ENCODE measurements around the gene SHOX.
"Not testable (repeated sequence)": the region's sequence is repeated elsewhere in the genome, so short reads cannot be mapped to it uniquely, and the experiment has no call there.

SHOX gene

DNA sequence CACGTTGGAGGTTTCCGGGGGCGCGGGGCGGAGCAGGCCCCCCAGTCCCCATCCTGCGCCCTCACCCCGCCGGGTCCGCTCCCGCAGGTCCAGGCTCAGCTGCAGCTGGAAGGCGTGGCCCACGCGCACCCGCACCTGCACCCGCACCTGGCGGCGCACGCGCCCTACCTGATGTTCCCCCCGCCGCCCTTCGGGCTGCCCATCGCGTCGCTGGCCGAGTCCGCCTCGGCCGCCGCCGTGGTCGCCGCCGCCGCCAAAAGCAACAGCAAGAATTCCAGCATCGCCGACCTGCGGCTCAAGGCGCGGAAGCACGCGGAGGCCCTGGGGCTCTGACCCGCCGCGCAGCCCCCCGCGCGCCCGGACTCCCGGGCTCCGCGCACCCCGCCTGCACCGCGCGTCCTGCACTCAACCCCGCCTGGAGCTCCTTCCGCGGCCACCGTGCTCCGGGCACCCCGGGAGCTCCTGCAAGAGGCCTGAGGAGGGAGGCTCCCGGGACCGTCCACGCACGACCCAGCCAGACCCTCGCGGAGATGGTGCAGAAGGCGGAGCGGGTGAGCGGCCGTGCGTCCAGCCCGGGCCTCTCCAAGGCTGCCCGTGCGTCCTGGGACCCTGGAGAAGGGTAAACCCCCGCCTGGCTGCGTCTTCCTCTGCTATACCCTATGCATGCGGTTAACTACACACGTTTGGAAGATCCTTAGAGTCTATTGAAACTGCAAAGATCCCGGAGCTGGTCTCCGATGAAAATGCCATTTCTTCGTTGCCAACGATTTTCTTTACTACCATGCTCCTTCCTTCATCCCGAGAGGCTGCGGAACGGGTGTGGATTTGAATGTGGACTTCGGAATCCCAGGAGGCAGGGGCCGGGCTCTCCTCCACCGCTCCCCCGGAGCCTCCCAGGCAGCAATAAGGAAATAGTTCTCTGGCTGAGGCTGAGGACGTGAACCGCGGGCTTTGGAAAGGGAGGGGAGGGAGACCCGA is 14.0 kb downstream of the SHOX start:
- H3K27me3 ChIP-seq (ENCODE audit: control insufficient read depth in 5 of 5, insufficient read depth in 4 of 5, low read length in 5 of 5) = peaks cover 14 to 45% (median 25%) of the 10 kb centered on the region in 5 donors
- H3K4me3 ChIP-seq (ENCODE audit: low read depth in 1 of 5, low read length in 5 of 5) = peak overlapping the region in 1 of 5 donors; percentile 11
- no peak overlapping the region for H3K27ac ChIP-seq (ENCODE audit: low read depth, low read length)
- no peaks in the 10 kb centered on the region for H3K36me3 ChIP-seq (ENCODE audit: control insufficient read depth in 5 of 5, insufficient read depth in 5 of 5, low read length in 5 of 5)
- peaks cover 0 to 5% (median 0%) of the 10 kb centered on the region in 5 donors for H3K4me1 ChIP-seq (ENCODE audit: control insufficient read depth in 5 of 5, insufficient read depth in 5 of 5, low read length in 5 of 5)
- peaks cover 0 to 2% (median 0%) of the 10 kb centered on the region in 5 donors for H3K9me3 ChIP-seq (ENCODE audit: control insufficient read depth in 5 of 5, low read length in 5 of 5)
- no peak overlapping the region for H3K9ac ChIP-seq (ENCODE audit: low read length in 5 of 5)

DNA sequence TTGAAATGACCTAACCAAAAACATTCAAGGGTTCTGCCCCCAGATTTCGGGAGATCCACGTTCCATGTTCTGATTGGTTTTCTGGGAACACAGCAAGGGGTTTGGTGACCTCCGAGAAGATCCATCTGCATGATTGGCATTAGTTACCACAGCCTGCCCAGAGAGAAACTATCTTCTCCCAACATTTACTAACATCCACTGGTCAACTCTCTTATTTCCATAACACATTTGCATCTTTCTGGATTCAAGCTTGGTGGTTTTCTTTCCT is 15.6 kb downstream of the SHOX start:
- Histone ChIP-seq H3K27ac (ENCODE audit: low read depth, low read length) (no peak overlapping the region), H3K9me3 (ENCODE audit: control insufficient read depth in 5 of 5, low read length in 5 of 5) (peaks cover 0 to 3% (median 0%) of the 10 kb centered on the region in 5 donors), H3K9ac (ENCODE audit: low read length in 5 of 5) (no peak overlapping the region), H3K4me1 (ENCODE audit: control insufficient read depth in 5 of 5, insufficient read depth in 5 of 5, low read length in 5 of 5) (peaks cover 0 to 5% (median 0%) of the 10 kb centered on the region in 5 donors), H3K27me3 (ENCODE audit: control insufficient read depth in 5 of 5, insufficient read depth in 4 of 5, low read length in 5 of 5) (peaks cover 13 to 36% (median 20%) of the 10 kb centered on the region in 5 donors), H3K36me3 (ENCODE audit: control insufficient read depth in 5 of 5, insufficient read depth in 5 of 5, low read length in 5 of 5) (no peaks in the 10 kb centered on the region), H3K4me3 (ENCODE audit: low read depth in 1 of 5, low read length in 5 of 5) (no peak overlapping the region)

DNA sequence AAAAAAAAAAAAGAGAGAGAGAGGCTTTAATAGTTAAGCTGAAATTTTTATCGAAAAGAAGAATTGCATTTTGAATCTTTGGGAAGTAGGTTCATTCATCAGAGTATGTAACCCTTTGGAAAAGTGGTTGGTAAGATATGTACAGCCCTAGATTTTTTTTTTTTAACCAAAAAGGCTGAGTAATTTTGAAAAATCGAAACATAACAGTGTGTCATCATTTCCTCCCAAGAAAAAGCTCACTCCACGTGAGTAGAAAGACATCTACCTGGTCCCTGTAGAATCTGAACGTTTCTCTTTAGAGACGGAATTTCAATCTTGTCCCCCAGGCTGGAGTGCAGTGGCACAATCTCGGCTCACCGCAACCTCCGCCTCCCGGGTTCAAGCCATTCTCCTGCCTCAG is 16.2 kb downstream of the SHOX start:
- peaks cover 0 to 3% (median 0%) of the 10 kb centered on the region in 5 donors for H3K9me3 ChIP-seq (ENCODE audit: control insufficient read depth in 5 of 5, low read length in 5 of 5)
- H3K27me3 ChIP-seq (ENCODE audit: control insufficient read depth in 5 of 5, insufficient read depth in 4 of 5, low read length in 5 of 5) = peaks cover 11 to 31% (median 15%) of the 10 kb centered on the region in 5 donors
- no peak overlapping the region for H3K27ac ChIP-seq (ENCODE audit: low read depth, low read length)
- peaks cover 0 to 5% (median 0%) of the 10 kb centered on the region in 5 donors for H3K4me1 ChIP-seq (ENCODE audit: control insufficient read depth in 5 of 5, insufficient read depth in 5 of 5, low read length in 5 of 5)
- no peak overlapping the region for H3K9ac ChIP-seq (ENCODE audit: low read length in 5 of 5)
- no peak overlapping the region for H3K4me3 ChIP-seq (ENCODE audit: low read depth in 1 of 5, low read length in 5 of 5)
- H3K36me3 ChIP-seq (ENCODE audit: control insufficient read depth in 5 of 5, insufficient read depth in 5 of 5, low read length in 5 of 5) = no peaks in the 10 kb centered on the region

DNA sequence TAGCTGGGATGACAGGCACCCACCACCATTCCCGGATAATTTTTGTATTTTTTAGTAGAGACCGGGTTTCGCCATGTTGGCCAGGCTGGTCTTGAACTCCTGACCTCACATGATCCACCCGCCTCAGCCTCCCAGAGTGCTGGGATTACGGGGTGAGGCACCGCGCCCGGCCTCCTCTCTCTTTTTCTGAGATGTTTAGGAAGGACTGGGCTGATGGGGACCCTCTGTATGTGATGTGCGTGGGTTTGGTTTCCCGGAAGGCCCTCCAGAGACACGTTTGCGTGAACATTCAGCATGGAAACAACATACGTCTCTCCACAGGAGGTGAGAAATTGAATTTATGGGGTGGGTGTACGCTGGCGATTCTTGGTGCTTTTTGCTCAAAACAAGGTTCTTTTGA is 18.6 kb downstream of the SHOX start:
- Histone ChIP-seq H3K27ac (ENCODE audit: low read depth, low read length) (no peak overlapping the region), H3K36me3 (ENCODE audit: control insufficient read depth in 5 of 5, insufficient read depth in 5 of 5, low read length in 5 of 5) (no peaks in the 10 kb centered on the region), H3K4me3 (ENCODE audit: low read depth in 1 of 5, low read length in 5 of 5) (no peak overlapping the region), H3K9ac (ENCODE audit: low read length in 5 of 5) (no peak overlapping the region), H3K27me3 (ENCODE audit: control insufficient read depth in 5 of 5, insufficient read depth in 4 of 5, low read length in 5 of 5) (peaks cover 6 to 17% (median 13%) of the 10 kb centered on the region in 5 donors), H3K4me1 (ENCODE audit: control insufficient read depth in 5 of 5, insufficient read depth in 5 of 5, low read length in 5 of 5) (peaks cover 0 to 7% (median 5%) of the 10 kb centered on the region in 5 donors), H3K9me3 (ENCODE audit: control insufficient read depth in 5 of 5, low read length in 5 of 5) (peaks cover 0 to 3% (median 0%) of the 10 kb centered on the region in 5 donors)

DNA sequence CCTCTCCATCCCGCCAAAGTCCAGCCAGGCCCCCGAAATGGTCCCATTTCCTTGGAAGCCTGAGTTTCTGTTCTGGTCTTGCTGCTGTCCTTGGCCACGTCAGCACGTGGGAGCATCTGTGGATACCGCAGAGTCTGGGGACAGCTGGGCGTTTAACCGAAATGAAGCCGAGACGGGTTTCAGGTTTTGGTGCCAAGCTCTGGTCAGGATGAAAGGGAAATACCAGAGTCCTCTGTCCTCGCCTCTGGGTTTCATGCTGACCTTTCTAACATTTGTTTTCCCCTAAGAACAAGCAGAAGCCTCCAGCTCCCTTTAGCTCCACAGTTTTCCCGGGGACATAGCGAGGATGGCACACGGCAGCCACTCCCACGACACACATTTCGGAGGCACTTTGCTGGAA is 19.7 kb downstream of the SHOX start:
- H3K27me3 ChIP-seq (ENCODE audit: control insufficient read depth in 5 of 5, insufficient read depth in 4 of 5, low read length in 5 of 5) = peaks cover 3 to 10% (median 8%) of the 10 kb centered on the region in 5 donors
- H3K36me3 ChIP-seq (ENCODE audit: control insufficient read depth in 5 of 5, insufficient read depth in 5 of 5, low read length in 5 of 5) = no peaks in the 10 kb centered on the region
- peaks cover 0 to 3% (median 0%) of the 10 kb centered on the region in 5 donors for H3K9me3 ChIP-seq (ENCODE audit: control insufficient read depth in 5 of 5, low read length in 5 of 5)
- no peak overlapping the region for H3K4me3 ChIP-seq (ENCODE audit: low read depth in 1 of 5, low read length in 5 of 5)
- peaks cover 0 to 5% (median 2%) of the 10 kb centered on the region in 5 donors for H3K4me1 ChIP-seq (ENCODE audit: control insufficient read depth in 5 of 5, insufficient read depth in 5 of 5, low read length in 5 of 5)
- no peak overlapping the region for H3K9ac ChIP-seq (ENCODE audit: low read length in 5 of 5)
- no peak overlapping the region for H3K27ac ChIP-seq (ENCODE audit: low read depth, low read length)

DNA sequence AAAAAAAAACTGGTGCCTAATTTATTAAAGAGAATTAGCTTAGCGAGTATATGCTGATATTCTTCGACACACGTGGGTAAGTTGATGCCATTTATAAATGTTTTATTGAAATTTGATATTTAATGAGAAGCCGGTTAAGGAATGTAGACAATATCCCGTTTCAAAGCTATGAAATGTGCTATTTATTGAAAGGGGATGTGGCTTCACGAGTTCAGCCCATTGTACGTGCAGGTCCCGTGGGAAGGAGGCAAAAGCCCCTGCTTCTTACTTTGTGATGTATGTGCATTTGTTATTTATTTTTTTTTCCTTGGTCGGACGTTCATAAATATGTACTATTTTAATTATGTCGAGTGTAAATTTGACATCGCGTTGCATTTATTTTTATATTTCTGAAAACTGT is 20.2 kb downstream of the SHOX start:
- Histone ChIP-seq H3K27me3 (ENCODE audit: control insufficient read depth in 5 of 5, insufficient read depth in 4 of 5, low read length in 5 of 5) (peaks cover 3 to 8% (median 6%) of the 10 kb centered on the region in 5 donors), H3K27ac (ENCODE audit: low read depth, low read length) (no peak overlapping the region), H3K9me3 (ENCODE audit: control insufficient read depth in 5 of 5, low read length in 5 of 5) (peaks cover 0 to 3% (median 0%) of the 10 kb centered on the region in 5 donors), H3K4me3 (ENCODE audit: low read depth in 1 of 5, low read length in 5 of 5) (no peak overlapping the region), H3K4me1 (ENCODE audit: control insufficient read depth in 5 of 5, insufficient read depth in 5 of 5, low read length in 5 of 5) (peaks cover 0 to 5% (median 2%) of the 10 kb centered on the region in 5 donors), H3K36me3 (ENCODE audit: control insufficient read depth in 5 of 5, insufficient read depth in 5 of 5, low read length in 5 of 5) (no peaks in the 10 kb centered on the region), H3K9ac (ENCODE audit: low read length in 5 of 5) (no peak overlapping the region)

DNA sequence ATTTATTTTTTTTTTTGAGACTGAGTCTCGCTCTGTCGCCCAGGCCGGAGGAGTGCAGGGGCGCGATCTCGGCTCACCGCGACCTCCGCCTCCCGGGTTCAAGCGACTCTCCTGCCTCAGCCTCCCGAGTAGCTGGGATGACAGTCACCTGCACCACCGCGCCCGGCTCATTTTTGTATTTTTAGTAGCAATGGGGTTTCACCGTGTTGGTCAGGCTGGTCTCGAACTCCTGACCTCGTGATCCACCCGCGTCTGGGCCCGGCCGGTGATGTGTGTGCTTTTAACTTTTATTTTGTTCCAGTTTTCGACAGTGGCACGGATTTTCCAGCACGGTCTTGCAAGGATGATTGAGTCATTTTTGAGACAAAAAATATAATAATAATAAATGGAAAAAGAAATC is 21.3 kb downstream of the SHOX start:
- not testable (repeated sequence) for H3K27me3 ChIP-seq (ENCODE audit: control insufficient read depth in 5 of 5, insufficient read depth in 4 of 5, low read length in 5 of 5)

DNA sequence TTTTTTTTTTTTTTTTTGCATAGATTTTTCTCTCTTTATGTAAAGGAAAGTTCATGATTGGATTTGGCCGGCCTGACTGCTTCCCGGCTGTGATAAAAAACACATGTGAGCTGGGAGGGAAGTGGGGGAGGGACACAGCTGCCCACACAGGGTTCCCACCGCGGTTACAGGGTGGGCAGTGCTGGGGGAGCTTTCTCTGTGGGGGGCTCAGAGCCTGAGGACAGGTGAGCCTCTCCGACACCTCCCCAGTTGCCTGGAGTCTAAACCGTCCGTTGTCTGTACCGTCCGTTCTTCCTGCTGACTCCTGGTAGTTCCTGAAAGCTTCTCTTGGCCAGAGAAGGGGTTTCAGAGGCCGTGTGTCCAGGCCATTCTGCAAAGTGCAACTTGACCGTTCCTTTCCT is 21.8 kb downstream of the SHOX start:
- Histone ChIP-seq H3K4me1 (ENCODE audit: control insufficient read depth in 5 of 5, insufficient read depth in 5 of 5, low read length in 5 of 5) (peaks cover 0 to 5% (median 2%) of the 10 kb centered on the region in 5 donors), H3K27me3 (ENCODE audit: control insufficient read depth in 5 of 5, insufficient read depth in 4 of 5, low read length in 5 of 5) (peaks cover 3 to 8% (median 6%) of the 10 kb centered on the region in 5 donors), H3K4me3 (ENCODE audit: low read depth in 1 of 5, low read length in 5 of 5) (peak overlapping the region in 2 of 5 donors; percentile 4 to 32), H3K36me3 (ENCODE audit: control insufficient read depth in 5 of 5, insufficient read depth in 5 of 5, low read length in 5 of 5) (no peaks in the 10 kb centered on the region), H3K9ac (ENCODE audit: low read length in 5 of 5) (no peak overlapping the region), H3K27ac (ENCODE audit: low read depth, low read length) (no peak overlapping the region), H3K9me3 (ENCODE audit: control insufficient read depth in 5 of 5, low read length in 5 of 5) (peaks cover 0 to 3% (median 0%) of the 10 kb centered on the region in 5 donors)

More for the DNA sequence above, 21.3 kb downstream of the SHOX start:
- not testable (repeated sequence) for H3K9me3 ChIP-seq (ENCODE audit: control insufficient read depth in 5 of 5, low read length in 5 of 5); H3K9ac ChIP-seq (ENCODE audit: low read length in 5 of 5); H3K36me3 ChIP-seq (ENCODE audit: control insufficient read depth in 5 of 5, insufficient read depth in 5 of 5, low read length in 5 of 5); H3K4me3 ChIP-seq (ENCODE audit: low read depth in 1 of 5, low read length in 5 of 5); H3K4me1 ChIP-seq (ENCODE audit: control insufficient read depth in 5 of 5, insufficient read depth in 5 of 5, low read length in 5 of 5); H3K27ac ChIP-seq (ENCODE audit: low read depth, low read length)

DNA sequence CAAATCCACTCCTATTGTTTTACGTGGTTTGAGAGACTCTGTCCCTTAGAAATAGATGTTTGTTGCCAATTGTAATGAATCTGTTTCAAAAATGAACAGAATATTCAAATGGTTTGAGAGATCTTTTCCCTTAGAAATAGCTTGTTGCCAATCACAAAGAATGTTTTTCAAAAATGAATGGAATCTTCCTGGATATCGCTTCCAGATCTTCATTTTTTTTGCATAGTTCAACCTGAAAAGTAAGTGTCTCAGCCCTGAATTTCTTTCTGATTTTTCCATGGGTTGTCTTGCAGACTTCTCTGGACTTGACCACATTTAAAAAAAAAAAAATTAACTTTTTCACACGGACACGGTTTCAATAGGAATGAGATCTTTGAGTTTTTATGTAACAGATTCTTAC is 22.7 kb downstream of the SHOX start:
- Histone ChIP-seq H3K27ac (ENCODE audit: low read depth, low read length) (no peak overlapping the region), H3K4me3 (ENCODE audit: low read depth in 1 of 5, low read length in 5 of 5) (no peak overlapping the region), H3K36me3 (ENCODE audit: control insufficient read depth in 5 of 5, insufficient read depth in 5 of 5, low read length in 5 of 5) (no peaks in the 10 kb centered on the region), H3K9ac (ENCODE audit: low read length in 5 of 5) (no peak overlapping the region), H3K4me1 (ENCODE audit: control insufficient read depth in 5 of 5, insufficient read depth in 5 of 5, low read length in 5 of 5) (peaks cover 0 to 5% (median 2%) of the 10 kb centered on the region in 5 donors), H3K9me3 (ENCODE audit: control insufficient read depth in 5 of 5, low read length in 5 of 5) (peaks cover 0 to 3% (median 0%) of the 10 kb centered on the region in 5 donors), H3K27me3 (ENCODE audit: control insufficient read depth in 5 of 5, insufficient read depth in 4 of 5, low read length in 5 of 5) (peaks cover 6 to 8% (median 7%) of the 10 kb centered on the region in 5 donors)

DNA sequence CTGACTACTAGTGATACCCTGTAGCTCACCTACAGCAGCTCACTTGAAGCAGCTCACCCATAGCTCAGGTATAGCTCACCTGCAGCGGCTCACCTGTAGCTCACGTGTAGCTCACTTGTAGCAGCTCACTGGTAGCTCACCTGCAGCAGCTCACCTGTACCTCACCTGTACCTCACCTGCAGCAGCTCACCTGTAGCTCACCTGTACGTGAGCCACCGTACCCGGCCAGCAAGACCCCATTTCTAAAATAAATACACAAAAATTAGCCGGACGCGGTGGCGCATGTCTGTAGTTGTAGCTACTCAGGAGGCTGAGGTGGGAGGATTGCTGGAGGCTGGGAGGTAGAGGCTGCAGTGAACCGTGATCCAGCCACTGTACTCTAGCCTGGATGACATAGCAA is 30.6 kb downstream of the SHOX start:
- H3K36me3 ChIP-seq (ENCODE audit: control insufficient read depth in 5 of 5, insufficient read depth in 5 of 5, low read length in 5 of 5) = no peaks in the 10 kb centered on the region
- no peak overlapping the region for H3K9ac ChIP-seq (ENCODE audit: low read length in 5 of 5)
- no peak overlapping the region for H3K27ac ChIP-seq (ENCODE audit: low read depth, low read length)
- no peak overlapping the region for H3K4me3 ChIP-seq (ENCODE audit: low read depth in 1 of 5, low read length in 5 of 5)
- peaks cover 0 to 4% (median 0%) of the 10 kb centered on the region in 5 donors for H3K9me3 ChIP-seq (ENCODE audit: control insufficient read depth in 5 of 5, low read length in 5 of 5)
- H3K27me3 ChIP-seq (ENCODE audit: control insufficient read depth in 5 of 5, insufficient read depth in 4 of 5, low read length in 5 of 5) = peaks cover 0 to 4% (median 0%) of the 10 kb centered on the region in 5 donors
- no peaks in the 10 kb centered on the region for H3K4me1 ChIP-seq (ENCODE audit: control insufficient read depth in 5 of 5, insufficient read depth in 5 of 5, low read length in 5 of 5)
